Activated T-cell treated with anti-CD3 and anti-CD28 coated beads for 48 hours (primary cell): ENCODE results near the gene CRELD1.
"Not testable (repeated sequence)": the region's sequence is repeated elsewhere in the genome, so short reads cannot be mapped to it uniquely, and the experiment has no call there.

Experiments used
- DNase-seq: peaks from one replicate; pipeline ENCODE4 v3.0.0-alpha.2; 2020; ENCODE audit warnings: low read depth

CRELD1 gene

DNA sequence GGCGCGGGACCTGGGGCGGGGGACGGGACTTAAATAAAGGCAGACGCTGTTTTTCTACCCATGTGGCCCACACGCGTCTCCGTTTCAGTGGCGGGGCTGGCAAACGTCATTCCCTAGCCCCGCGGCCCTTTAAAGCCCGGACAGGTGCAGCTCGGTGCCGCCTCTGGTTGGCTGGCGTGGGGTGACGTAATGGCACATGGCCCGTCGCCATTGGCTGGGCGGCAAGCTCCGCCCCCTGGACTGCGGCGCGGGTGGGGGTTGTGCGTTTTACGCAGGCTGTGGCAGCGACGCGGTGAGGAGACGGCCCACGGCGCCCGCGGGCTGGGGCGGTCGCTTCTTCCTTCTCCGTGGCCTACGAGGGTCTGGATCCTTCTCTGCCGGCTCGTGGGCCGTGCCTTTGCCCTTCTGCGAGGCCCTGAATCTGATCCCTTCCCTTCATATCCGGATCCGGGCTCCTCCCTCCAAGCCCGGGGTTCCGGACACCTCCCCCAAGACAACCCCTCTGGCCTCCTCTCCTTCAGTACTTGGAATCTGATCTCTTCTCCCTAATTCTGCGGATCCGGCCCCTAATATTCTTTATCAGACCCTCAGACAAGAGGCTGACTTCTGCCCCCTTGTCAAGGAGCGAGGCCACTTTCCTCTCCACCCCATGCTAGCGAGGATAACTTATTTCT, at the start of gene CRELD1:
TSS of gene CRELD1 (plus strand) at position 274 of the 674 bp plus-strand sequence. CDS start 605 bp downstream, outside the sequence.
- peak; percentile 95 for DNase-seq

DNA sequence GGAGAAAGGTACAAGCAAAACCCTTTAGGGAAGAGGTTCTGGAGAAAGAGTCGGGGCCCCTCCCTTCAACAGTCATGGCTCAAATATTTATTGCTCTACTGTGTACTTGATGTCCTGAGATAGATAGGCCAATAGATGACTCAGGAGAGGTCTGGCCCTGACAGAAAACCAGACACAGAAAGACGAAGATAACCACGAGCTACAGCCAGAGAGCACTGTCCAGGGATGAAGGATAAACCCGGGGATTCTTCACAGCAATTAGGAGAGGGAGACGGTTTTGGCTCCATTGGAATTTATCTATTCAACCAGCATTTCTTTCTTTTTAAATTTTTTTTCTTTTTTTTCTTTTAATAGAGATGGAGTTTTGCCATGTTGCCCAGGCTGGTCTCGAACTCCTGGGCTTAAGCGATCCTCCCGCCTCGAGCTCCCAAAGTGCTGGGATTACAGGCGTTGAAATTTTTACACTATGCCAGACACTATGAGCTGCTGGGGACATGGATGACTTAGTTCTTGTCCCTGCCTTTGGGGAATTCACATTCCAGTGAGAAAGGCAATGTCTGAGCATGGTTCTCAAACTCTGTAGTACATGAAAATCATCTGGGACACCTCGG, 49.0 kb upstream of the CRELD1 start:
- no peak for DNase-seq

GRCh38 chr3:9886328-9886727, 47.3 kb upstream of the CRELD1 start:
- no peak for DNase-seq

DNA sequence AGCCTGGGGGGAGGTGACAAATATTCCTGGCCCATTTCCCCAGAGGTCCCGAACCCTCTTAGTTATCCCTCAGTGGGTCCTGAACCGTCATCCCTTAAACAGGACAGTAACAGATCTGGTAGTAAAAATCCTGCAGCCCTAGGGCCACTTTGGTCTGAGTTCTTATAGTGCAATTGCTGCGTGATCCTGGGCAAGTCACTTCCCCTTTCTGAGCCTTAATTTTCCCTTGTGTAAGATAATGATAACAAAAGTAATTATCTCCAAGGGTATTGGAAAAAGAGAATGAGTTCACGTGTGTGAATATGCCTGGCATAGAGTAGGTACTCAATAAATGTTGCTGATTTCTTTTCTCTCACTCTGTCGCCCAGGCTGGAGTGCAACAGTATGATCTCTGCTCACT, 46.2 kb upstream of the CRELD1 start:
- DNase-seq, result no peak

GRCh38 chr3:9888540-9888939, 45.1 kb upstream of the CRELD1 start:
- DNase-seq, result no peak

GRCh38 chr3:9889405-9889804, 44.2 kb upstream of the CRELD1 start:
- DNase-seq, result no peak

DNA sequence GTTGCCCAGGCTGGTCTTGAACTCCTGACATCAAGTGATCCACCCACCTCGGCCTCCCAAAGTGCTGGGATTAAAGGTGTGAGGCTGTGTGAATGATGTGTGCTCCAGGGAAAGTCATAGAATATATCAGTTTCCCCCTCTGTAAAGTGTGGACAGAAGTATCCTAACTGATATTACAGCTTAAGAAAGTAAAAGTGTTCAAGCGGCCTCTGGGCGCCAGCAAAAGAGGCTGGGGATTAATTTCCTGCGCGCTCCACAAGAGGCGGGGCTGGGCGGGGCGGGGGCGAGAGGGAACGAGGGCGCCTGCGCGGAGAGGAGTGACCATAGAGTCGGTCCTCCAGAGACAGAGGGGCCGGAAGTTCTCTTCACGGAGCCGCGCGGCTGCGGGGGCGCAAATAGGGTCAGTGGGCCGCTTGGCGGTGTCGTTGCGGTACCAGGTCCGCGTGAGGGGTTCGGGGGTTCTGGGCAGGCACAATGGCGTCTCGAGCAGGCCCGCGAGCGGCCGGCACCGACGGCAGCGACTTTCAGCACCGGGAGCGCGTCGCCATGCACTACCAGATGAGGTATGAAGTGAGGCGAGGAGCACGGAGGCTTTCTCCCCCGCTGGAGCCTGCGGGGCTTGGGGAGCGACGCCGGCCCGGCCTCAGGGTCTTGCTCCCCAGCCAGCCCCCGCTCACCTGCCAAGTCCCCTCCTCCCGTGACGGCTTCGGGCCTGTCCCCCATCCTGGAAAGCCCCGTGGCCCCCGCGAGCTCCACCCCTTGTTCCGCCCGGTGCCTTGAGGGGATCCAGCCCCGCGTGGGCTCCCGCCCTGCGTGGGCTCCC, 43.2 kb upstream of the CRELD1 start, which contains the start of gene JAGN1:
TSS of gene JAGN1 (plus strand) at position 362 of the 823 bp plus-strand sequence. CDS start at position 475, 113 bp downstream.
- DNase-seq, result peak; percentile 85

GRCh38 chr3:9891072-9891622, 42.5 kb upstream of the CRELD1 start:
- no peak for DNase-seq

GRCh38 chr3:9893739-9894138, 39.9 kb upstream of the CRELD1 start:
- no peak for DNase-seq

- not testable (repeated sequence) for DNase-seq
Observed at GRCh38 chr3:9895715-9896114, 37.9 kb upstream of the CRELD1 start.

GRCh38 chr3:9896755-9897407, 36.8 kb upstream of the CRELD1 start:
- DNase-seq, result not testable (repeated sequence)

DNA sequence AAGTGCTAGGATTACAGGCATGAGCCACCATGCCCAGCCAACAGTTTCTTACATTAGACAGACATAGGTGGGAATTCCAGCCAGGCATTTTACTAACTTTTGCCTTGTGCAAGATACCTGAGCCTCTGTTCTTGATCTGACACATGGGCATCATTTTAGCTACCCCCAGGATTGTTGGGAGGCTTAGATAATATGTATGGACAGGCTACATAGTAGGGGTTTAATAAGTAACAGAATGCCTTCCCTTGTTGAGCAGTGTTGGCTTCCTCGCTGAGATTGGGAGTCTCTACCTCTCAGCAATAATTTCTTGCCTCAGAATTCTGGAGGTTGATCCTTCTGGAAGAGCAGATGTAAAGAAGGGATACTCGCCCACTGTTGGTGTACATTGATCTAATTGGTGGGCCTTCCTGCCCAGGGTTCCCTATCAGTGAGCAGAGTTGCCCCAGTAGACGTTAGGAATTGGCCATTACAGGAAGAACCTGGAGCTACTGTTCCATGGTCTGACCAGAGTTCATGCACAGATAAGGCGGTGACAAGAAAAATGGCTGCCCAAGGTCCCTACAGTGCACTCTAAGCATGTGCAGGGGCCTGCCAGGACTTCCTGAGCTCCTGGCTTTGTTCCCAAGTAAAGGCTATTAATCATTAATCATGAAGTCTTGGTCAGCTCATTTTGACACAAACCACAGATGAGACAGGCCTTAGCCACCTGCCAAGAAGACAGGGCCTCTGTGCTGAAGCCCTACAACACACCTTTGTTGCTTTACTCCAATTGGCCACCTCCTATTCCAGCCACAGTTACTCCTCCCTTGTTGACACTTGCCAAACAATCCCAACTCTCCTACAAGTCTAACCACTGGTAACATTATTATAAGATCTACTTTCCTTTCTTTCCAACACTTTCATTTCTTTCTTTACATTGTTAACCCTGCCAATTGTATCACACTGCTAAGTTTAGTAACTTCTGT, 35.9 kb upstream of the CRELD1 start:
- no peak for DNase-seq

DNA sequence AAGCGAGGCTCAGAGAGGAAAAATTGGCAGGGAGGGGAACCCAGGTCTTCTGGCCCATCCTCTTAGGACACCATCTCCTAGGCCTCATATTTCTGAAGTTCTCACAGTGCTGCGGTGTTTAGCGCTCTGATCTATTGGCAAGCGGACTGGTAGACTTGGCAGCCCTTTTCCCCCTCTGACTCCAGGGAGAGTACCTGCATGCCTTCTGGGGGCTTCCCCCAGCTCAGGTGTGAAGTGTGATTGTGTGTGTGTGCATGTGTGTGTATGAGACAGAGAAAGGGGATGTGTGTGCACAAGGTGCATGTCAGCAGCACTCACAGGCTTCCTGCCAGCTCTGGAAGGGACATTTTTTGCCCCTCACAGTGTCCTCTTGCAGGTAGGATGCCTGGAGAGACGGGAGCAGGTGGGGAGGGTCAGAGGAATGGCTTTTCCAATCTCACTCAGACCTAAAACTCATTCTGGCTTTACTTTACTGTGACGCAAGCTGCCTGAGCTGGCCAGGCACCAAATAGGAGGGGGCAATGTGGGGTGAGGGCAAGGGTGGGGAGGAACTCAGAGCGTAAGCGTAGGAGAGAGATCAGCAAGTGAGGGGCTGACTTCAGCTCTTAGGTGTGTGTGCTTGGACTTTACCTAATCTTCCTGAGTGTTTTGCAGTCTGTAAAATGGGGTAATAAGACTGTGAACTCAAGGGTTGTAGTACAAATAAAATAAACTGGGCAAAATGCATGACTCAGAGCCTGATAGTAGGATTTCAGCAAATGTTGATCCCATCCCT, 35.0 kb upstream of the CRELD1 start:
- DNase-seq, result no peak

DNA sequence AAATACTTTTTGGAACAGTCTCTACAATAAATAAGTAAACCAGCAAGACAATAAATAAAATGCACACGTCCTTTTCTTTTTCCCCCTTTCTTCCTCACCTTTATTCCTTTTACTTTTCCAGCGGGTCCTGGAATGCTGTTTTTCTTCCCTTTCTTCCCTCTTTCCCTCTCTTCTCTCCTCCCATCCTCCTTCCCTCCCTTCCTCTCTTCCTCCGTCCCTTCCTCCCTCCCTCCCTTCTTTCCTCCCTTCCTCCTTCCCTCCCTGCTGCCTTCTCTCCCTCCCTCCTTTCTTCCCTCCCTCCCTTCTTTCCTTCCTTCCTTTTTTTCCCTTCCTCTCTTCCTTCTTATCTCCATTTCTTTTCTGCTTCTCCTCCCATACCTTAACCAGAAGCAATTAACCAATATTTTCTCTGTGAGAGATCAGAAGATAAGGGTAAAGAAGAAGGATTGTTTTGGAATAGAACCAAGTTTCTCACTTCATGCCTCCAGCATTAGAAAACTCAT, 34.3 kb upstream of the CRELD1 start:
- no peak for DNase-seq

GRCh38 chr3:9900965-9901415, 32.6 kb upstream of the CRELD1 start:
- not testable (repeated sequence) for DNase-seq

DNA sequence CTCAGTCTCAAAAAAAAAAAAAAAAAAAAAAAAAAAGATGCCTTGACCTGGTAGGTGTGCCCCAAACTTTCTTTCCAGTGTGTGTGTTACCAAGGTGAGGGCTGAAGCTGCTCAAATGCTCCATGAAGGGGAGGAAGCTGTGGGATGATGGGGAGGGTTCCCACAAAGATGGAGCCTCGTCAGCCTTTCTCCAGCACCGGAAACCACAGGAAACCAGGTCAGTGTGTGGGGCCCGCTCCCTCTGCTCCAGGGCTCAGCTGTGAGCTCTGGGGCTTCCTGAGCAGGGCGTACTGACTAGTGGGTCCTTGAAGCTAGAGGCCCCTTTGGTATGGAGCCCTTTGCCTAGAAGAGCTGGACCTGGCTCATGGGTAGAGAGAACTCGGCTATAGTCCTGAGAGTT, 31.7 kb upstream of the CRELD1 start:
- no peak for DNase-seq

DNA sequence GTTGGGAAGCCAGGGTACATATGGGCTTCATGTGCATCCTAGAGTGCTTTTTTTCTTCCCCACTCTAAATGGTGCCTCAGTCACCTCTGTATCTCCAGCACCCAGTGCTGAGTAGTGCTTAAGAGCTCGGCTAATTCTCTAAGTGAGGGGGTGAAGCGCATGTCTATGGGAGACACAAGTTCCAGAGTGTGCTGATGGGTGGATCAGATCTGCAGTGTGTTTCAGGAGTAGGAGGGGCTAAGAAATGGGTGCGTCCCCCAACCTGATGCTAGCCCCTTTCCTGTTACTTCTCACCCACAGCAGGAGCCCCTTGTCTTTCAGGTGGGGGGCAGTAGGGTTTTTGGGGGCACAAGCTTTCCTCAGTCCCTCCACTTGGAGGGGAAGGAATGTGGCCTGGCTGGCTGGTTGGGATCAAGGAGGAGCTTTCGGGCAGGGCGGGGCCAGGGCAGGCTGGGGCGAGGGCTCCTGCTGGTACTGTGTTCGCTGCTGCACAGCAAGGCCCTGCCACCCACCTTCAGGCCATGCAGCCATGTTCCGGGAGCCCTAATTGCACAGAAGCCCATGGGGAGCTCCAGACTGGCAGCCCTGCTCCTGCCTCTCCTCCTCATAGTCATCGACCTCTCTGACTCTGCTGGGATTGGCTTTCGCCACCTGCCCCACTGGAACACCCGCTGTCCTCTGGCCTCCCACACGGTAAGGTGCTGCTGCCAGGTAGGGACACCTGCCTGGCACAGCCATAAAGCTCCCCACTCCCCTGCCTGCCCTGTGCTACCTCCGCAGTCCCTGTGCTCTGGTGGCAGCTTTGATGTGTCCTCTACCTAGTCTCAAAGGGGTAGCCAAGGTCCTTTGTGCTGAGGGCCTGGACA, 31.0 kb upstream of the CRELD1 start, which contains the start of gene IL17RE:
TSS of gene IL17RE (plus strand) at position 477 of the 866 bp plus-strand sequence. CDS start at position 562, 85 bp downstream.
- no peak for DNase-seq

GRCh38 chr3:9903238-9903624, 30.4 kb upstream of the CRELD1 start:
- DNase-seq, result no peak

GRCh38 chr3:9903904-9904303, 29.7 kb upstream of the CRELD1 start:
- no peak for DNase-seq
